ENCODE results near the gene RPS14. TPM values are rescaled to one million over a fixed set of nuclear protein-coding genes. Genes with fewer than 3 reads are reported as not detected.

RPS14 gene
- polyA plus RNA-seq, 1 donor from 2014 or later, result 3,490 TPM

DNA sequence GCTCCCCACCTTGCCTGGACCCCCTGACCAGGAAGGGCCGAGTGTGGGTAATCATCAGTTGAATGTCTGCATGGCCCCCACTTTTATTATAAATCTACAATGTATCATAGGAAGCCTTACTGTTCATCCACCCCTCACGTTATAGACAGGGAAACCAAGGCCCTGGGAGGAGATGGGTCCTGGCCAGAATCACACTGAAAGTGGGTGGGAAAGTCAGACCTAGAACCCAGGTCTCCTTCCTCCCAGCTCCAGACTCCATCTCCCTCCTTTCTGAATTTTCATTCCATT, 53.9 kb downstream of the RPS14 start:
- H3K9me2 ChIP-seq (ENCODE audit: insufficient read depth, low read length), result no peaks in the 10 kb centered on the region
- H3F3A ChIP-seq (ENCODE audit: insufficient read depth, low read length, poor library complexity, severe bottlenecking), result no peaks in the 10 kb centered on the region
- H3K9me3 ChIP-seq (ENCODE audit: low read length), result no peaks in the 10 kb centered on the region
- no peaks in the 10 kb centered on the region for H3K27me3 ChIP-seq (ENCODE audit: insufficient read depth, low read depth, low read length)
- no peak for TF ChIP-seq RAD21 (conservative IDR thresholded peaks at IDR 0.05)
- no peak for TF ChIP-seq POLR2AphosphoS5 (IDR thresholded peaks at IDR 0.05)
- H3K36me3 ChIP-seq (ENCODE audit: insufficient read depth, low read length), result no peaks in the 10 kb centered on the region
- H3K27ac ChIP-seq (ENCODE audit: low read length), result no peak overlapping the region
- no peak overlapping the region for H2AFZ ChIP-seq (ENCODE audit: low read depth, low read length)
- no peak overlapping the region for H3K4me3 ChIP-seq (ENCODE audit: low read length)
- no peaks in the 10 kb centered on the region for H4K20me1 ChIP-seq (ENCODE audit: insufficient read depth)
- no peak overlapping the region for H3K4me2 ChIP-seq (ENCODE audit: low read length)
- H3K9ac ChIP-seq (ENCODE audit: low read length), result no peak overlapping the region
- no peaks in the 10 kb centered on the region for H3K79me2 ChIP-seq (replicated peaks; ENCODE audit: insufficient read depth, low read length)

- no peak overlapping the region for H3K4me3 ChIP-seq (ENCODE audit: low read length)
- no peaks in the 10 kb centered on the region for H3K9me2 ChIP-seq (ENCODE audit: insufficient read depth, low read length)
- H4K20me1 ChIP-seq (ENCODE audit: insufficient read depth), result no peaks in the 10 kb centered on the region
- no peaks in the 10 kb centered on the region for H3K36me3 ChIP-seq (ENCODE audit: insufficient read depth, low read length)
- H2AFZ ChIP-seq (ENCODE audit: low read depth, low read length), result no peak overlapping the region
- TF ChIP-seq SMC3 (conservative IDR thresholded peaks at IDR 0.05; ENCODE audit: poor library complexity) (no peak), MXI1 (conservative IDR thresholded peaks at IDR 0.05; ENCODE audit: poor library complexity, severe bottlenecking) (no peak), TAF1 (IDR thresholded peaks at IDR 0.05; ENCODE audit: low read depth) (no peak), EP300 (conservative IDR thresholded peaks at IDR 0.05; ENCODE audit: poor library complexity, severe bottlenecking) (no peak), RAD21 (conservative IDR thresholded peaks at IDR 0.05) (no peak), POLR2AphosphoS5 (IDR thresholded peaks at IDR 0.05) (no peak), EZH2 (IDR thresholded peaks at IDR 0.05; ENCODE audit: borderline replicate concordance, insufficient read depth, low read length, poor library complexity, severe bottlenecking) (no peak), REST (IDR thresholded peaks at IDR 0.05; ENCODE audit: borderline replicate concordance) (no peak)
- TF ChIP-seq, protein P1, sequence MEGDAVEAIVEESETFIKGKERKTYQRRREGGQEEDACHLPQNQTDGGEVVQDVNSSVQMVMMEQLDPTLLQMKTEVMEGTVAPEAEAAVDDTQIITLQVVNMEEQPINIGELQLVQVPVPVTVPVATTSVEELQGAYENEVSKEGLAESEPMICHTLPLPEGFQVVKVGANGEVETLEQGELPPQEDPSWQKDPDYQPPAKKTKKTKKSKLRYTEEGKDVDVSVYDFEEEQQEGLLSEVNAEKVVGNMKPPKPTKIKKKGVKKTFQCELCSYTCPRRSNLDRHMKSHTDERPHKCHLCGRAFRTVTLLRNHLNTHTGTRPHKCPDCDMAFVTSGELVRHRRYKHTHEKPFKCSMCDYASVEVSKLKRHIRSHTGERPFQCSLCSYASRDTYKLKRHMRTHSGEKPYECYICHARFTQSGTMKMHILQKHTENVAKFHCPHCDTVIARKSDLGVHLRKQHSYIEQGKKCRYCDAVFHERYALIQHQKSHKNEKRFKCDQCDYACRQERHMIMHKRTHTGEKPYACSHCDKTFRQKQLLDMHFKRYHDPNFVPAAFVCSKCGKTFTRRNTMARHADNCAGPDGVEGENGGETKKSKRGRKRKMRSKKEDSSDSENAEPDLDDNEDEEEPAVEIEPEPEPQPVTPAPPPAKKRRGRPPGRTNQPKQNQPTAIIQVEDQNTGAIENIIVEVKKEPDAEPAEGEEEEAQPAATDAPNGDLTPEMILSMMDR (IDR thresholded peaks at IDR 0.05; ENCODE audit: poor library complexity, severe bottlenecking), result no peak
- no peak overlapping the region for H3K27ac ChIP-seq (ENCODE audit: low read length)
- no peaks in the 10 kb centered on the region for H3F3A ChIP-seq (ENCODE audit: insufficient read depth, low read length, poor library complexity, severe bottlenecking)
- no peaks in the 10 kb centered on the region for H3K27me3 ChIP-seq (ENCODE audit: insufficient read depth, low read depth, low read length)
- no peaks in the 10 kb centered on the region for H3K9me3 ChIP-seq (ENCODE audit: low read length)
- H3K79me2 ChIP-seq (replicated peaks; ENCODE audit: insufficient read depth, low read length), result no peaks in the 10 kb centered on the region
- H3K4me2 ChIP-seq (ENCODE audit: low read length), result no peak overlapping the region
- H3K9ac ChIP-seq (ENCODE audit: low read length), result no peak overlapping the region
Observed at GRCh38 chr5:150394912-150395687, 54.4 kb downstream of the RPS14 start.

All from neural cell (in vitro differentiated cells).